Bronchial epithelial cell (primary cell): ENCODE results near the gene THUMPD3. TPM values are rescaled to one million over a fixed set of nuclear protein-coding genes. Genes with fewer than 3 reads are reported as not detected.

Experiments used
- DNase-seq: peaks from one replicate; pipeline ENCODE4 v3.0.0-alpha.2; 2010; ENCODE audit warnings: low read depth
- FAIRE-seq: peaks from 2 replicates; lab custom pipeline; 2011; peaks lifted over from hg19 to GRCh38; lab: Jason Lieb, UNC
- H3K27me3 ChIP-seq: 2 replicates; pipeline ENCODE4 v1.5.1; 2011; ENCODE audit warnings: low read length; ENCODE audit not compliant: control insufficient read depth, insufficient read depth
- H3K36me3 ChIP-seq: 2 replicates; pipeline ENCODE4 v1.5.1; 2011; ENCODE audit warnings: low read length; ENCODE audit not compliant: control insufficient read depth, insufficient read depth
- H3K4me3 ChIP-seq: 2 replicates; pipeline ENCODE4 v1.5.1; 2011; ENCODE audit warnings: mild to moderate bottlenecking, low read depth, low read length, control low read depth
- CTCF ChIP-seq: IDR thresholded peaks from 2 replicates; pipeline ENCODE4 v1.5.1; 2011; ENCODE audit warnings: mild to moderate bottlenecking, moderate library complexity, low read length, control low read depth, inconsistent platforms; ENCODE audit not compliant: insufficient read depth, severe bottlenecking
- total RNA-seq: library from RNA; depleted of rRNA; stranded (reverse); fragments of >200 nt; gene quantifications from 2 replicates; pipeline ENCODE4 v1.2.1, GENCODE V29; 2014

Gene THUMPD3
- total RNA-seq, 1 donor from 2014 or later = 68.2 TPM

GRCh38 chr3:9416139-9416780 is 53.4 kb downstream of the THUMPD3 start:
- no peak for TF ChIP-seq CTCF
- DNase-seq (peak; percentile 59), FAIRE-seq (no peak)
- Histone ChIP-seq H3K4me3 (no peak overlapping the region), H3K36me3 (peaks cover 3% of the 10 kb centered on the region), H3K27me3 (no peaks in the 10 kb centered on the region)

GRCh38 chr3:9420850-9421549 is 58.1 kb downstream of the THUMPD3 start:
- DNase-seq (peak; percentile 68), FAIRE-seq (no peak)
- Histone ChIP-seq H3K27me3 (no peaks in the 10 kb centered on the region), H3K36me3 (no peaks in the 10 kb centered on the region), H3K4me3 (no peak overlapping the region)
- TF ChIP-seq CTCF = no peak

- peak; percentile 56 for TF ChIP-seq CTCF
- Histone ChIP-seq H3K27me3 (no peaks in the 10 kb centered on the region), H3K36me3 (peaks cover 5% of the 10 kb centered on the region), H3K4me3 (no peak overlapping the region)
- peak; percentile 87 for FAIRE-seq
- DNase-seq = peak; percentile 99
These were observed 60.0 kb downstream of the THUMPD3 start for GRCh38 chr3:9422712-9423424.

- no peak for DNase-seq
- no peak for TF ChIP-seq CTCF
These were observed 65.6 kb downstream of the THUMPD3 start for GRCh38 chr3:9428411-9428810.

GRCh38 chr3:9430733-9431132 is 67.9 kb downstream of the THUMPD3 start:
- Histone ChIP-seq H3K27me3 (no peaks in the 10 kb centered on the region), H3K36me3 (peaks cover 36% of the 10 kb centered on the region), H3K4me3 (no peak overlapping the region)
- DNase-seq (no peak), FAIRE-seq (no peak)
- no peak for TF ChIP-seq CTCF

More at GRCh38 chr3:9428411-9428810, 65.6 kb downstream of the THUMPD3 start:
- Histone ChIP-seq H3K36me3 (peaks cover 16% of the 10 kb centered on the region), H3K27me3 (no peaks in the 10 kb centered on the region), H3K4me3 (no peak overlapping the region)
- no peak for FAIRE-seq
